ENCODE measurements around the gene COLGALT1. TPM values are rescaled to one million over a fixed set of nuclear protein-coding genes. Genes with fewer than 3 reads are reported as not detected.
"Not testable (repeated sequence)": the region's sequence is repeated elsewhere in the genome, so short reads cannot be mapped to it uniquely, and the experiment has no call there.

Gene COLGALT1
- polyA plus RNA-seq, 3 donors: 52.1 to 63.5 (median 53.2) TPM

GRCh38 chr19:17585395-17585794, 29.9 kb downstream of the COLGALT1 start:
- DNase-seq: not testable (repeated sequence)

DNA sequence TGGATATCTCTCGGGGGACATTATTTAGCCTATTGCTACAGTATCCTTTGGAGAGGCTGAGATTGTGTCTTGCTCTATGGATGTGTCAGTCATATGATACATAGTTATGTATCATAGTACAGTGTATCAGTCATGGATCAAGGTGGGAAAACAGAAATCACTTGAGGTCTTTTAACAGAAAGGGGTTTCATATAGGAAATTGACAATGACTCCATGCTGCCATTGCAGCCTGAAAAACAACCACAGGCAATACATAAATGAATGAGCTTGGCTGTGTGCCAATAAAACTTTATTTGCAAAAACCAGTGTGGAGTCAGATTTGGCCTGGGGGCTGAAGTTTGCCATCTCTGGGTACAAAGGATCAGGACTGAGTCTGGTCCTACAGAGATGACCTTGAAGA, 35.4 kb downstream of the COLGALT1 start:
- no peak for DNase-seq

DNA sequence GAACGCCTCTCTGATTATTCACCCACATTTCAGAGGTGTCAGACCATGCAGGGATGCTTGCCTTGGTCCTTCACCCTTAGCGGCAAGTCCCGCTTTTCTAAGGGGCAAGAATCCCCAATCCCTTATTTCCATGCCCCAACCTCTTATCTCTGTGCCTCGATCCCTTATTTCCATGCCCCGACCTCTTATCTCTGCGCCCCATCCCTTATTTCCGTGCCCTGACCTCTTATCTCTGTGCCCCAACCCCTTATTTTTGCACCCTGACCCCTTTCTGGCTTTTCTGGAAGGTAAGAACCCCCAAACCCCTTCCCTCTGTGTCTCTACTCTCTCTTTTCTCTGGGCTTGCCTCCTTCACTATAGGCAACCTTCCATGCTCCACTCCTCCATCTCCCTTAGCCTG, 38.8 kb downstream of the COLGALT1 start:
- DNase-seq: not testable (repeated sequence)

DNA sequence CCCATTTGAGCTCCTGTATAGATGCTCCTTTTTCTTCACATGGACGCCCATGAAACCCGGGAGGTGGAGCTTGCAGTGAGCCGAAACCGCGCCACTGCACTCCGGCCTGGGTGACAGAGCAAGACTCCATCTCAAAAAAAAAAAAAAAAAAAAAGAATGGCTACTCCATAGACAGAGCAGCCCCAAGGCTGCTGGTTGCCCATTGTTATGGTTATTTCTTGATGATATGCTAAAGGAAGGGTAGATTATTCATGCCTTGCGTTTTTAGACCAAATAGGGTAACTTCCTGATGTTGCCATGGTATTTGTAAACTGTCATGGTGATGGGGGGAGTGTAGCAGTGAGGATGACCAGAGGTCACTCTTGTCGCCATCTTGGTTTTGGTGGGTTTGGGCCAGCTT, 42.6 kb downstream of the COLGALT1 start:
- not testable (repeated sequence) for DNase-seq

DNA sequence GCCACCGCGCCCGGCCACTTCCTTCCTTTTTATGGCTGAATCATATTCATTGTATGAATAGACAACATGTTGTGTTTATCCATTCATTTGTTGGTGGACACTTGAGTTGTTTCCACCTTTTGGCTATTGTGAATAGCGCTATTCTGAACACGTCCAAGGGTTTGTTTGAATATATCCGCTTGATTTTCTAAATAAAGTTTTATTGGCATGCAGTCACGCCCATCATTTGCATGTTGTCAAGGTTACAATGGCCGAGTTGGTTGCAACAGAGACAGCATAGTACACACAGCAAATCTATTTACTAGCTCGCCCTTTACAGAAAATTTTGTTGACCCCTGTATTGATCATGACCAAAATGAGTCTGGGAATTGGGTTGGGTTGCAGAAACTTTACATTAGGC, 43.5 kb downstream of the COLGALT1 start:
- no peak for DNase-seq

DNA sequence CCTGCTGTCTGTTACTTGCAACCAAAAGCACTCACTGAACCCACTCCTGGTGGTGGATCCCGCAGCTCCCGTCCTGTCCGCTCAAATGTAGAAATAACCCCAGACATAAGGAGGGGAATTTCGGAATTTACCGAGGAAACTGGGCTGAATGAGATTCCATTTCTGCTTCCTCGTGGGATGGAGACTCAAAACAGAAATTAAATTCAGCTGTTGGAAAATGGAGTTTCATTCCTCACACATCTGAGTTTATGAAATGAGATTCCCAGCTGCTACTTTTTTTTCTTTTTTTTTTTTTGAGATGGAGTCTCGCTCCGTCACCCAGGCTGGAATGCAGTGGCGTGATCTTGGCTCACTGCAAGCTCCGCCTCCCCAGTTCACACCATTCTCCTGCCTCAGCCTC, 44.3 kb downstream of the COLGALT1 start:
- DNase-seq: no peak

DNA sequence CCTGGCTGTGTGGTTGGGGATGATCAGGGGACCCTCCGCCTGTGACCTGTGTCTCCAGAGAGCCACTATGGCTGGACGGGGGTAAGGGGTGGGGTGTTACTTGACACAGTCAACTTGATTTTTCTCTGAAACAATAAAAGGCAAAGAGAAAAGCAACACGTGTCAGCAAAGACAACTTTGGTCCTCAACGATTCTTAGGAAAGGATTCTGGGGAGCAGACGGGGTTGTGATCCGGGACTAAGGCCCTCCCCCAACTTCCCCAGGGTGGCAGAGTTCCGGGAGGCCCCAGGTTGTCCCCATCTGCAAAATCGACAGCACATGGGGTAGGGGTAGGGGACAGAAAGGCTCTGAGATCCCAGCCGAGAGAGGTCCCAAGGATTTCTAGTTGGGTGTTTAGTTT, 46.2 kb downstream of the COLGALT1 start:
- DNase-seq: no peak

- DNase-seq: no peak
Measured at GRCh38 chr19:17602217-17602616, 46.8 kb downstream of the COLGALT1 start.

DNA sequence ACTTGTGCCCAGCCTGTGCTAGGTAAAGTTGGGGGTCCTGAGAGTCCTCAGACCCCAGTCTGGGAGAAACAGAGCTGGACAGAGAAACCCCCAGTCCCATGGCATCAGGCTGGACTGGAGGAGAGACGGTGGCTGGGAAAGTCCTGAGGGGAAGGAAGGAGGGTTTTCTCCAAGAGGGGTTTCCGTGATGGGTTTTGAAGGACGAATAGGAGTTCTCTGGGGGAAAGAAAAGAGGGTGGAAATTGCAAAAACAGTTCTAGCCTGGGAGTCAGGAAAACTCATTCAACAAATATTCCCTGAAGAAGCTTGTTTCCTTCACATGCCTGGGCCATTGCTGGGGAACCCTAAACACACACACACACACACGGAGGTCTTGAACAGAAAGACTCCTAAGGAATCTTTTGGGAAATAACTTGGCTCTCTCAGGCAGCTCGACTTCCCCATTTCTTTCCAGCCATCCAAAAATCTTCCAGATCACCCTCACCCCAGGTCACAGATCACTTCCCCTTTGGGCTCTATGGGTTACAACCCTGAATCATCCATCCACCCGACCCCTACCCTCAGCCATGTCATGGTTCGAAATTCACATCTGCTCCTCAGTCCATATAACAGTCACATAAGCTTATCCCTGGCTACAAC, 47.5 kb downstream of the COLGALT1 start:
- no peak for DNase-seq

DNA sequence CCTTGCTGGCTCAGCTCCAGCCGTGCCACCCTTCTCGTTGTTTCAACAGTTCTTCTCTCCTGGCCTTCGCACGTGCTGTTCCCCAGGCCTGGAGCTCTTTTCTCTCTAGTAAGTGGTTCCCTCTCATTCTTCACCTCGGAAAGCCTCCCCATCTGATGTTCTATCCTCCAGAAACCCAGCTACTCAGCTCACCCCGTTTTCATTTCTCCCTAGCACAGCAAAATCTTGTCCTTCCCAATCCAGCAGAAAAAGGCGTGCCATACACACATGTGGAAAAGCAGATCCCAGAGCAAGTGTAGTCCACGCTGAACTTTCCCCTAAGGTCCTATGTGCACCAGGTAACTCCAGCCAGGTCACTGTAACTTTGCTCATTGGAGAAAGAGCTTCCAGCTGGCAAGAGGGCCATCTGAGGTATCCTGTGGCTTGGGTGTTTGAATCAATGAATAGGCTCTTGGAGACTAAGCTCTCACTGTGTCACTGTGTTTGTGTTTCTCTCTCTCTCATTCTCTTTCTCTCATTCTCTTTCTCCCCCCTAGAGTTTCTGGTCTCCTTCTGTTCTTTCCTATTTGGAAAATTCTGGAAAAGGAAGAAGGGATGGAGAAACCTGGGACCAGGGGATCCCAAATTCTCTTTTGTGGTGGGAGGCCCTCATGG, 49.0 kb downstream of the COLGALT1 start:
- DNase-seq: no peak

DNA sequence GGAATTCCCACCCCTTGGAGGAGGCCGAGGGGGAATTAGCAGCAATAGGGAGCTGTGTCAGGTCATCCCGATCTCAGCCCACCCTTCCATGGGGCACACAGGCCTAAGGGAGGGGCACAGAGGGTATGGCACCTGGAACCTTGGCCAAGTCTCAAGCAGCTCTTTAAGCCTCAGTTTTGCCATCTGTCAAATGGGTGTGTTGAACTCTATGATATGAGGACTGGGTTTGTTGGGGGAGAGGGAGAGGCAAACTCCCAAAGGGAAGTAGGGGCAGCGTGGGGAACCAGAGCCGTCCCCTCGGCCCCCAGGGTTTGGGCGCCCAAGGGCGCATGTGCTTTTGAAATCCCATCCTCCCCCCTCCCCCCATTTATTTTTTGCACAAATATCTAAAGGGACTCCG, 49.7 kb downstream of the COLGALT1 start:
- DNase-seq: no peak

DNA sequence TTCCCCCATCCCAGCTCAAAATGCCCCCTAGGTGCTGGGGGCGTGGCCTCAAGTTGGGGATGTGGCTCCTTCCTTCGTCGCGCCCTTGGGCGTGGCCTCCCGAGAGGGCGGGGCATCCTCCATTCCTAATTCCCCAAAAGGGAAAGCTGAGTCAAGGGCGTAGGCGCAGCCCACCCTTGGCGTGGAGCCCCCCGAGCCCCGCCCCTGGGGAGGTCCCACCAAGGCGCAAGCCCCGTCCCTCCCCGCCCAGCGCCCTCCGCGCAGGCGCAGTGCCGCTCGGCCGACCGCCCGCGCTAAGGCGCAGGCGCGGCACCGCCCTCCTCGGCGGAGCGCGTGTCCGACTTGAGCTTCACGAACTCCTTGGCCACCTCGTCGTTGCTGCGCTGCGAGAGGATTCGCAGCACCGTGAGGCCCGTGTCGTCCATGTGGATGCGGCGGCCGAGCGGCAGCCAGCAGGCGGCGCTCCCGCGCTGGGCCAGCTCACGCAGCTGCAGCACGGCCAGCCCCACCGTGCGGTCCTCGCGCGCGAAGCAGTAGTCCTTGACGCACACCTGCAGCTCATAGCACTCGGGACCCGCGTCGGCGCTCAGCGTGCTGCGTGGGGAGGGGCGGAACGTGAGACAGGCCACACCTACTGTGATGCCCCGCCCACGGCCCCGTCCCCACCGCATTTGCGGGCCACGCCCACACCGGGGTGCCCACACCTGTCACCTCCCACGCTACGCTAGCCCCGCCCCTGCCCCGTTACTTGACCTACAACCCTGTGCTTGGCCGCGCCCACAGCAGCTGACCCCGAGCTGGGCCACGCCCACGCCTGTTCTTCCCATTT, 50.5 kb downstream of the COLGALT1 start:
- DNase-seq: peak; percentile 81

- no peak for DNase-seq
Measured at GRCh38 chr19:17606590-17607185, 51.2 kb downstream of the COLGALT1 start.

GRCh38 chr19:17607936-17608335, 52.5 kb downstream of the COLGALT1 start:
- DNase-seq: no peak

GRCh38 chr19:17610384-17610783, 54.9 kb downstream of the COLGALT1 start:
- no peak for DNase-seq

DNA sequence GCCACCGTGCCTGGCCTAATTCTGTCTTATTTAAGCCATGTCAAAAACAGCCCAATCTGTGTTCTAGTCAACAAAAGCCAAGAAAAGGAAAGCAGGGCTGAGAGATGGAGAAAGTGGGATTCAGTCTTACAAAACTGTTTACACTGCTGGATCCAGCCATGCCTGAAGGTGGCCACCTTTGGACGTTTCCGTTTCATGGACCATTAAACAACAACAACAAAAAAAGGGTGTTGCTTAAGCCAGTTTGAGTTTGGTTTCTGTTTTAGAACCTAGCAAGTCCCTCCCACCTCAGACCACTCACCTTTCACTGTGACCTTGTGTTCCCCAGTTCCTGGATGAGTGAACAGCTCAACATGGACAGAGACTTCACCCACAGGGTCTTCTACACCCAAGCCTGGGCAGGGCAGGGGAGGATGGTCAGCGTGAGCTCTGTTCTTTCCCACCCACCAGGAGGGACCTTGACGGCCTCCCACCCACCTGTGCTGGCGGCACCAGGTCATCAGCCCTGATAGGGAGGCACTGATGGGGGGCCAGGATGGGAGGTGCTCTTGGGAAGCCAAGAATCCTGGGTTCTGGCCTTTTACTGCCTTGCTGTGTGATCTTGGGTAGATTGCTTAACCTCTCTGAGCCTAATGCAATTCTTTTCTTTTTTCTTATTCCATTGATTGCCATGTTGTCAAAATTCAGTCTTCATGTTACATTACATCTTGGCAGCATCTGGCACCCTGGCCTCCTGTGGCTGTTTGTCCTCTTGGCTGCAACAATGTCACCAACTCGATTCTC, 56.2 kb downstream of the COLGALT1 start:
- DNase-seq: peak; percentile 52

- no peak for DNase-seq
Measured at GRCh38 chr19:17614476-17614875, 59.0 kb downstream of the COLGALT1 start.

DNA sequence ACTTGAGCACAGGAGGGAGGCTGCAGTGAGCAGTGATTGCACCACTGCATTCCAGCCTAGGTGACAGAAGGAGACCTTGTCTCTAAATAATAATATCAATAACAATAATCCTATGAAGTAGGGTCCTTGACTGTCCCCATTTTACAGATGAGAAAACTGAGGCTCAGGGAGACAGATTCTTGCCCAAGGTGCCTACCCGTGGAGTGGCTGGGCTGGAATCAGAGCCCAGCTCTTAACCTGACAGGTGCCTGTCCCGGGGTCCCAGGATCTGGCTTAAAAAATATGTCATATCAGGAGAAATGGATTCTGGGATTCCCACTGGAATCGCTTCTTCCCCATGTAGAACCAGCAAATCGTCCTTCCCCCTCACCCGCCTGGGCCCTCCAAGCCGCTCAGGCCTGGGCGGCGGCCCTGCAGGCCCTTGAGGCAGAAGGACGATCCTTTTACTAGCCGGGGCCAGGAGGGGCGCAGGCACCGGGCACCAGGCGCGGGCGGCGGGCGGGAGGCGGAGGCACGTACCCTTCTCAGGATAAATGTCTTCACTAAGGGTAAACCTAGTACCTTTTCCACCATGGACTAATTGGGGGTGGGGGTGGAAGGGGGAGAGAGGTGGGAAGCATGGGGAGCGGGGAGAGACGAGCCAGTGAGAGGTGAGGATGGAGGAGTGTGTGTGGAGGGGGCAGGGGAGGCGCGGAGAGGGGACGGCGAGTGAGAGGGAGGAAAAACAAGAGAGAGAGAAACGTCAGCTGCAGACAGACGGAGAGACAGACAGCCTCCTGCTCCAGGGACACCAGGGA, 60.6 kb downstream of the COLGALT1 start:
- no peak for DNase-seq

DNA sequence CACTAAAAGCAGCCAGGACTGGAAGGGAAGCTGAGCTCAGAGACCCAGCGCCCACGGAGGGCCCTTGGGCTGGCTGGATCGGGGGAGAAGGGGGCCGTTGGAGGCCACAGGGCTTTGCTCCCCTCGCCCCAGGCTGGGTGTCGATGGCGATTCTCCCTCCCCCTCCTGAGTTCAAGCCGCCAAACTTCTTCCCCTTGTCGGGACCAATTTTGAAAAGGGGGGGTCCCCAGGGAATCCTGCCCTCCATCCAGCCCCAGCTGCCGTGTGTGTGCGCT, 61.2 kb downstream of the COLGALT1 start:
- DNase-seq: no peak

- no peak for DNase-seq
Measured at GRCh38 chr19:17616961-17617806, 61.7 kb downstream of the COLGALT1 start.
